Measurements from ENCODE around the gene PKD1. TPM values are rescaled to one million over a fixed set of nuclear protein-coding genes. Genes with fewer than 3 reads are reported as not detected.

The PKD1 gene
- total and polyA plus RNA-seq, 2 of the 13 experiments (the other 11 are each of a cell fraction or from before 2014, with no cell fraction given): 22.1 to 23.0 TPM

GRCh38 chr16:2093793-2094192, 41.9 kb downstream of the PKD1 start:
- H3K4me2 ChIP-seq (ENCODE audit: low read depth, low read length): no peak overlapping the region
- no peak for ATAC-seq
- no peak overlapping the region for H3K9ac ChIP-seq (ENCODE audit: insufficient read depth, low read depth, low read length)
- no peak for DNase-seq (ENCODE audit: low spot score)
- H2AFZ ChIP-seq (ENCODE audit: low read length): no peak overlapping the region
- peaks cover 7 to 30% of the 10 kb centered on the region in 2 experiments; a peak in 4 of 5 replicates for H3K36me3 ChIP-seq (replicated peaks in 1 of 2; ENCODE audit: control insufficient read depth in 1 of 2, insufficient read depth in 2 of 2, low read length in 2 of 2)
- WGBS (ENCODE audit: low lambda C conversion rate): 90% methylated on average over 2 of the region's 15 CpGs
- BruUV-seq (replicated peaks): no TSS peak
- TF ChIP-seq ETV5 (CRISPR knock-in tag; IDR thresholded peaks at IDR 0.05; ENCODE audit: borderline replicate concordance) (no peak), AGO2 (optimal IDR thresholded peaks at IDR 0.05; ENCODE audit: low read depth, low read length) (peak; percentile 13), CBX2 (IDR thresholded peaks at IDR 0.05; ENCODE audit: low read depth, low read length) (no peak), CBX2 (CRISPR knock-in tag; IDR thresholded peaks at IDR 0.05; ENCODE audit: low read depth) (no peak)
- in situ Hi-C loops (cut with HindIII; ENCODE audit: extremely low pct_ligation_motif_present, low pct_unique_long_range_greater_than_20kb): no loop called here
- no peak for FAIRE-seq
- H3K4me1 ChIP-seq (ENCODE audit: insufficient read depth, low read length): no peaks in the 10 kb centered on the region
- no peak overlapping the region for H3K27ac ChIP-seq (ENCODE audit: extremely low read length, insufficient read depth, low read length)
- ChIA-PET CTCF (ENCODE audit: low intra/inter-chr PET ratio, low total read pairs) (no interaction called here), POLR2A (no interaction called here)
- no peak overlapping the region for H3K4me3 ChIP-seq (replicated peaks in 1 of 3; ENCODE audit: insufficient read depth in 1 of 3, low read depth in 2 of 3, low read length in 3 of 3)
- no peaks in the 10 kb centered on the region for H3K27me3 ChIP-seq (ENCODE audit: control insufficient read depth in 1 of 2, insufficient read depth in 2 of 2, low read length in 2 of 2)
- no peaks in the 10 kb centered on the region for H3K79me2 ChIP-seq (ENCODE audit: insufficient read depth, low read length)
- intact Hi-C loops (cut with micrococcal nuclease; ENCODE audit: unreplicated experiment): no loop called here
- H3K9me3 ChIP-seq (ENCODE audit: low read length): no peaks in the 10 kb centered on the region
- no peaks in the 10 kb centered on the region for H4K20me1 ChIP-seq (ENCODE audit: insufficient read depth, low read length)

- WGBS (ENCODE audit: low lambda C conversion rate): no CpG with 5 or more reads among the region's 13 CpGs
- CTCF ChIA-PET (ENCODE audit: low intra/inter-chr PET ratio, low total read pairs): no interaction called here
- no peak for DNase-seq (ENCODE audit: low spot score)
- Histone ChIP-seq H3K79me2 (ENCODE audit: insufficient read depth, low read length) (no peaks in the 10 kb centered on the region), H3K27me3 (ENCODE audit: control insufficient read depth in 1 of 2, insufficient read depth in 2 of 2, low read length in 2 of 2) (no peaks in the 10 kb centered on the region), H3K27ac (ENCODE audit: extremely low read length, insufficient read depth, low read length) (no peak overlapping the region), H3K36me3 (replicated peaks in 1 of 2; ENCODE audit: control insufficient read depth in 1 of 2, insufficient read depth in 2 of 2, low read length in 2 of 2) (peaks cover 9 to 32% of the 10 kb centered on the region in 2 experiments; a peak in 4 of 5 replicates), H3K9ac (ENCODE audit: insufficient read depth, low read depth, low read length) (no peak overlapping the region), H3K4me3 (replicated peaks in 1 of 3; ENCODE audit: insufficient read depth in 1 of 3, low read depth in 2 of 3, low read length in 3 of 3) (no peak overlapping the region), H3K4me1 (ENCODE audit: insufficient read depth, low read length) (no peaks in the 10 kb centered on the region), H4K20me1 (ENCODE audit: insufficient read depth, low read length) (no peaks in the 10 kb centered on the region), H3K9me3 (ENCODE audit: low read length) (no peaks in the 10 kb centered on the region), H3K4me2 (ENCODE audit: low read depth, low read length) (no peak overlapping the region), H2AFZ (ENCODE audit: low read length) (no peak overlapping the region)
- ATAC-seq: no peak
- POLR2A ChIA-PET: interaction anchor here (0.6 kb wide), 1 partner anchor 18 kb away, joined by 3 read pairs; no protein-coding TSS in a partner anchor
- BruUV-seq (replicated peaks): no TSS peak
- intact Hi-C loops (cut with micrococcal nuclease; ENCODE audit: unreplicated experiment): no loop called here
- no peak for FAIRE-seq
- in situ Hi-C loops (cut with HindIII; ENCODE audit: extremely low pct_ligation_motif_present, low pct_unique_long_range_greater_than_20kb): no loop called here
- no peak for TF ChIP-seq CCAR2 (optimal IDR thresholded peaks at IDR 0.05; ENCODE audit: low read depth, low read length)
- no peak for TF ChIP-seq TCF12 (IDR thresholded peaks at IDR 0.05)
- no peak for TF ChIP-seq TCF12 (CRISPR knock-in tag; IDR thresholded peaks at IDR 0.05)
- no peak for TF ChIP-seq ZNF337 (CRISPR knock-in tag; IDR thresholded peaks at IDR 0.05; ENCODE audit: borderline replicate concordance, low read depth)
- TF ChIP-seq ZMYM2 (CRISPR knock-in tag; IDR thresholded peaks at IDR 0.05): no peak
- TF ChIP-seq ZBTB44 (CRISPR knock-in tag; IDR thresholded peaks at IDR 0.05): no peak
- TF ChIP-seq NPAS2 (CRISPR knock-in tag; IDR thresholded peaks at IDR 0.05; ENCODE audit: borderline replicate concordance): no peak
- no peak for TF ChIP-seq RFX1 (IDR thresholded peaks at IDR 0.05)
- no peak for TF ChIP-seq CENPX (CRISPR knock-in tag; IDR thresholded peaks at IDR 0.05)
- TF ChIP-seq ZNF331 (CRISPR knock-in tag; IDR thresholded peaks at IDR 0.05): no peak
- TF ChIP-seq SRSF1 (optimal IDR thresholded peaks at IDR 0.05; ENCODE audit: low read depth, low read length): no peak
- no peak for TF ChIP-seq MIXL1 (CRISPR knock-in tag; IDR thresholded peaks at IDR 0.05)
- TF ChIP-seq AGO1 (IDR thresholded peaks at IDR 0.05; ENCODE audit: low read depth, low read length, poor library complexity, severe bottlenecking): no peak
- TF ChIP-seq PHB2 (IDR thresholded peaks at IDR 0.05; ENCODE audit: partially characterized antibody): no peak
- no peak for TF ChIP-seq ELF1 (CRISPR knock-in tag; IDR thresholded peaks at IDR 0.05)
- TF ChIP-seq SMYD3 (CRISPR knock-in tag; IDR thresholded peaks at IDR 0.05): no peak
- no peak for TF ChIP-seq NCOA2 (CRISPR knock-in tag; IDR thresholded peaks at IDR 0.05)
These were observed 42.8 kb downstream of the PKD1 start for GRCh38 chr16:2092866-2093265.
